H1 (cell line): ENCODE results near the gene ARPC4. TPM values are rescaled to one million over a fixed set of nuclear protein-coding genes. Genes with fewer than 3 reads are reported as not detected.

Experiments used
- EP300 ChIP-seq, 2 experiments: IDR thresholded peaks; 1 replicate in 1 of 2; 2 replicates in 1 of 2; pipeline ENCODE4 v1.6.1; 2011 to 2012; ENCODE audit warnings: low read depth in 2 of 2, low read length in 2 of 2, mild to moderate bottlenecking in 2 of 2, borderline replicate concordance in 1 of 2, inconsistent platforms in 1 of 2, moderate library complexity in 1 of 2
- FOSL1 ChIP-seq: IDR thresholded peaks from 2 replicates; pipeline ENCODE4 v1.6.1; 2011; ENCODE audit warnings: mild to moderate bottlenecking, low read depth, low read length, moderate library complexity; ENCODE audit not compliant: insufficient read depth
- GTF2F1 ChIP-seq: IDR thresholded peaks from 2 replicates; pipeline ENCODE4 v1.6.1; 2012; ENCODE audit warnings: low read depth, low read length, improper control_type of control experiment, borderline replicate concordance
- KDM4A ChIP-seq: IDR thresholded peaks from one replicate; pipeline ENCODE4 v1.7.1; 2012; ENCODE audit warnings: low read depth, mild to moderate bottlenecking, moderate library complexity, low read length, inconsistent platforms; ENCODE audit not compliant: severe bottlenecking
- NRF1 ChIP-seq: IDR thresholded peaks from 2 replicates; pipeline ENCODE4 v1.6.1; 2011; ENCODE audit warnings: mild to moderate bottlenecking, low read depth, low read length, improper control_type of control experiment
- RAD21 ChIP-seq, 2 experiments: IDR thresholded peaks in 1 of 2; conservative IDR thresholded peaks in 1 of 2; 2 replicates each; pipeline ENCODE4 v1.6.1; 2011; ENCODE audit warnings: low read depth in 2 of 2, low read length in 2 of 2, improper control_type of control experiment in 1 of 2, inconsistent platforms in 1 of 2, mild to moderate bottlenecking in 1 of 2, moderate library complexity in 1 of 2
- SIRT6 ChIP-seq: IDR thresholded peaks from one replicate; pipeline ENCODE4 v1.7.1; 2012; ENCODE audit warnings: low read length, inconsistent platforms
- ZNF274 ChIP-seq: IDR thresholded peaks from 2 replicates; pipeline ENCODE4 v1.7.0; 2012; ENCODE audit warnings: low read length, borderline replicate concordance; ENCODE audit errors: extremely low read depth
- polyA plus RNA-seq, 7 experiments: library from polyadenylated mRNA; depleted of rRNA in 3 of 7; stranded (reverse) in 5 of 7; unstranded in 2 of 7; fragments of >200 nt in 5 of 7; fragments of 200-250 nt in 2 of 7; gene quantifications; 1 replicate in 5 of 7; 2 replicates in 1 of 7; 4 replicates in 1 of 7; pipeline versions ENCODE4 v1.2.1 to v1.2.3, GENCODE V29; 2011 to 2013; ENCODE audit warnings: missing spikeins in 2 of 7, mixed read lengths in 2 of 7
- total RNA-seq: library from RNA; stranded (reverse); fragmentation: NEBNext Ultra II Directional; extraction: Animal tissue kit (Norgen Biotek cat#: 25700); gene quantifications from 2 replicates; pipeline ENCODE4 v1.2.1, GENCODE V29; 2021
- TF ChIP-seq, protein P1 (sequence below): fragments of 300-600 bp; sonication (generic); IDR thresholded peaks from 2 replicates; pipeline ENCODE4 v1.7.1; 2012; ENCODE audit warnings: low read length, moderate library complexity, mild to moderate bottlenecking, inconsistent platforms; ENCODE audit not compliant: insufficient replicate concordance

The ARPC4 gene
- total and polyA plus RNA-seq, 2 of the 8 experiments (the other 6 are each of a cell fraction or from before 2014, with no cell fraction given): 138 to 154 TPM

DNA sequence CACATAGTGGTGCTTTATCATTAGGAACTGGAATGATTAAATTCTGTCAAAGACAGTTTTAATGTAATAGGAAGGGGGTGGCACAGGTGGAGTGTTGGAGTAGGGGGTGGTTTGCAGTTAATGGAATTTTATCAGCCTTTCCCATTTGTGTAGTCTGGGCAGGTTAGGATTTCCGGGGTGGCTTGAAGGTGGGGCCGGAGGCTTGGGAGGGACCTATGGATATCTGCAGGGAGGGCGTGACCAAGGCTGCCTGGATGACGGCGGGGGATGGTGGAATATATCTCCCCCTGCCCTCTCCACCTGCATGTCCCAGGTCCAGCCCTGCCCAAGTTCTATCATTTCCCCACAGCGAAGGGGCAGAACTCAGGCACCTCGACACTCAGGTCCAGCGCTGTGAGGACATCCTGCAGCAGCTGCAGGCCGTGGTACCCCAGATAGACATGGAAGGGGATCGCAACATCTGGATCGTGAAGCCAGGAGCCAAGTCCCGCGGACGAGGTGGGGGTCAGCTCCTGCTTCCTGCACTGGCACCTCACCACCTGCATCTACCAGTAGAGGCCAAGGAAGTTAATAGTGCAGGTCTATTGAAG is 32.7 kb downstream of the ARPC4 start (continued):
- TF ChIP-seq, protein P1, sequence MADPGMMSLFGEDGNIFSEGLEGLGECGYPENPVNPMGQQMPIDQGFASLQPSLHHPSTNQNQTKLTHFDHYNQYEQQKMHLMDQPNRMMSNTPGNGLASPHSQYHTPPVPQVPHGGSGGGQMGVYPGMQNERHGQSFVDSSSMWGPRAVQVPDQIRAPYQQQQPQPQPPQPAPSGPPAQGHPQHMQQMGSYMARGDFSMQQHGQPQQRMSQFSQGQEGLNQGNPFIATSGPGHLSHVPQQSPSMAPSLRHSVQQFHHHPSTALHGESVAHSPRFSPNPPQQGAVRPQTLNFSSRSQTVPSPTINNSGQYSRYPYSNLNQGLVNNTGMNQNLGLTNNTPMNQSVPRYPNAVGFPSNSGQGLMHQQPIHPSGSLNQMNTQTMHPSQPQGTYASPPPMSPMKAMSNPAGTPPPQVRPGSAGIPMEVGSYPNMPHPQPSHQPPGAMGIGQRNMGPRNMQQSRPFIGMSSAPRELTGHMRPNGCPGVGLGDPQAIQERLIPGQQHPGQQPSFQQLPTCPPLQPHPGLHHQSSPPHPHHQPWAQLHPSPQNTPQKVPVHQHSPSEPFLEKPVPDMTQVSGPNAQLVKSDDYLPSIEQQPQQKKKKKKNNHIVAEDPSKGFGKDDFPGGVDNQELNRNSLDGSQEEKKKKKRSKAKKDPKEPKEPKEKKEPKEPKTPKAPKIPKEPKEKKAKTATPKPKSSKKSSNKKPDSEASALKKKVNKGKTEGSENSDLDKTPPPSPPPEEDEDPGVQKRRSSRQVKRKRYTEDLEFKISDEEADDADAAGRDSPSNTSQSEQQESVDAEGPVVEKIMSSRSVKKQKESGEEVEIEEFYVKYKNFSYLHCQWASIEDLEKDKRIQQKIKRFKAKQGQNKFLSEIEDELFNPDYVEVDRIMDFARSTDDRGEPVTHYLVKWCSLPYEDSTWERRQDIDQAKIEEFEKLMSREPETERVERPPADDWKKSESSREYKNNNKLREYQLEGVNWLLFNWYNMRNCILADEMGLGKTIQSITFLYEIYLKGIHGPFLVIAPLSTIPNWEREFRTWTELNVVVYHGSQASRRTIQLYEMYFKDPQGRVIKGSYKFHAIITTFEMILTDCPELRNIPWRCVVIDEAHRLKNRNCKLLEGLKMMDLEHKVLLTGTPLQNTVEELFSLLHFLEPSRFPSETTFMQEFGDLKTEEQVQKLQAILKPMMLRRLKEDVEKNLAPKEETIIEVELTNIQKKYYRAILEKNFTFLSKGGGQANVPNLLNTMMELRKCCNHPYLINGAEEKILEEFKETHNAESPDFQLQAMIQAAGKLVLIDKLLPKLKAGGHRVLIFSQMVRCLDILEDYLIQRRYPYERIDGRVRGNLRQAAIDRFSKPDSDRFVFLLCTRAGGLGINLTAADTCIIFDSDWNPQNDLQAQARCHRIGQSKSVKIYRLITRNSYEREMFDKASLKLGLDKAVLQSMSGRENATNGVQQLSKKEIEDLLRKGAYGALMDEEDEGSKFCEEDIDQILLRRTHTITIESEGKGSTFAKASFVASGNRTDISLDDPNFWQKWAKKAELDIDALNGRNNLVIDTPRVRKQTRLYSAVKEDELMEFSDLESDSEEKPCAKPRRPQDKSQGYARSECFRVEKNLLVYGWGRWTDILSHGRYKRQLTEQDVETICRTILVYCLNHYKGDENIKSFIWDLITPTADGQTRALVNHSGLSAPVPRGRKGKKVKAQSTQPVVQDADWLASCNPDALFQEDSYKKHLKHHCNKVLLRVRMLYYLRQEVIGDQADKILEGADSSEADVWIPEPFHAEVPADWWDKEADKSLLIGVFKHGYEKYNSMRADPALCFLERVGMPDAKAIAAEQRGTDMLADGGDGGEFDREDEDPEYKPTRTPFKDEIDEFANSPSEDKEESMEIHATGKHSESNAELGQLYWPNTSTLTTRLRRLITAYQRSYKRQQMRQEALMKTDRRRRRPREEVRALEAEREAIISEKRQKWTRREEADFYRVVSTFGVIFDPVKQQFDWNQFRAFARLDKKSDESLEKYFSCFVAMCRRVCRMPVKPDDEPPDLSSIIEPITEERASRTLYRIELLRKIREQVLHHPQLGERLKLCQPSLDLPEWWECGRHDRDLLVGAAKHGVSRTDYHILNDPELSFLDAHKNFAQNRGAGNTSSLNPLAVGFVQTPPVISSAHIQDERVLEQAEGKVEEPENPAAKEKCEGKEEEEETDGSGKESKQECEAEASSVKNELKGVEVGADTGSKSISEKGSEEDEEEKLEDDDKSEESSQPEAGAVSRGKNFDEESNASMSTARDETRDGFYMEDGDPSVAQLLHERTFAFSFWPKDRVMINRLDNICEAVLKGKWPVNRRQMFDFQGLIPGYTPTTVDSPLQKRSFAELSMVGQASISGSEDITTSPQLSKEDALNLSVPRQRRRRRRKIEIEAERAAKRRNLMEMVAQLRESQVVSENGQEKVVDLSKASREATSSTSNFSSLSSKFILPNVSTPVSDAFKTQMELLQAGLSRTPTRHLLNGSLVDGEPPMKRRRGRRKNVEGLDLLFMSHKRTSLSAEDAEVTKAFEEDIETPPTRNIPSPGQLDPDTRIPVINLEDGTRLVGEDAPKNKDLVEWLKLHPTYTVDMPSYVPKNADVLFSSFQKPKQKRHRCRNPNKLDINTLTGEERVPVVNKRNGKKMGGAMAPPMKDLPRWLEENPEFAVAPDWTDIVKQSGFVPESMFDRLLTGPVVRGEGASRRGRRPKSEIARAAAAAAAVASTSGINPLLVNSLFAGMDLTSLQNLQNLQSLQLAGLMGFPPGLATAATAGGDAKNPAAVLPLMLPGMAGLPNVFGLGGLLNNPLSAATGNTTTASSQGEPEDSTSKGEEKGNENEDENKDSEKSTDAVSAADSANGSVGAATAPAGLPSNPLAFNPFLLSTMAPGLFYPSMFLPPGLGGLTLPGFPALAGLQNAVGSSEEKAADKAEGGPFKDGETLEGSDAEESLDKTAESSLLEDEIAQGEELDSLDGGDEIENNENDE: no peak
- TF ChIP-seq FOSL1 (no peak), RAD21 (IDR thresholded peaks at IDR 0.05 in 1 of 2, conservative IDR thresholded peaks at IDR 0.05 in 1 of 2; ENCODE audit: low read depth in 2 of 2, low read length in 2 of 2) (no peak), NRF1 (no peak), GTF2F1 (no peak), SIRT6 (no peak), KDM4A (no peak), EP300 (IDR thresholded peaks at IDR 0.05; ENCODE audit: borderline replicate concordance in 1 of 2, low read depth in 2 of 2, low read length in 2 of 2) (no peak), ZNF274 (no peak)
- TF ChIP-seq, all 59 proteins: peak for 0
